Muscle layer of duodenum (tissue), 2 donors: ENCODE measurements around the gene RGSL1.

Source experiments
- H3K27ac ChIP-seq: one replicate; pipeline ENCODE4 v1.7.0; 2013; ENCODE audit warnings: mild to moderate bottlenecking, low read length
- H3K27me3 ChIP-seq: one replicate; pipeline ENCODE4 v1.7.0; 2013; ENCODE audit warnings: low read depth, mild to moderate bottlenecking, control low read depth, low read length
- H3K36me3 ChIP-seq, 2 donors: one replicate each; pipeline ENCODE4 v1.7.0; 2013; ENCODE audit warnings: low read length in 2 of 2, control low read depth in 1 of 2, mild to moderate bottlenecking in 1 of 2; ENCODE audit not compliant: insufficient read depth in 2 of 2, control insufficient read depth in 1 of 2
- H3K4me1 ChIP-seq, 2 donors: one replicate each; pipeline ENCODE4 v1.7.0; 2013; ENCODE audit warnings: low read length in 2 of 2, mild to moderate bottlenecking in 2 of 2, control low read depth in 1 of 2, moderate library complexity in 1 of 2; ENCODE audit not compliant: insufficient read depth in 2 of 2, control insufficient read depth in 1 of 2
- H3K4me3 ChIP-seq, 2 donors: one replicate each; pipeline ENCODE4 v1.7.0; 2013; ENCODE audit warnings: low read length in 2 of 2, low read depth in 1 of 2, mild to moderate bottlenecking in 1 of 2
- H3K9me3 ChIP-seq, 2 donors: one replicate each; pipeline ENCODE4 v1.7.0; 2013; ENCODE audit warnings: low read length in 2 of 2, control low read depth in 1 of 2, mild to moderate bottlenecking in 1 of 2; ENCODE audit not compliant: control insufficient read depth in 1 of 2
- donor health status: healthy.

Gene RGSL1

DNA sequence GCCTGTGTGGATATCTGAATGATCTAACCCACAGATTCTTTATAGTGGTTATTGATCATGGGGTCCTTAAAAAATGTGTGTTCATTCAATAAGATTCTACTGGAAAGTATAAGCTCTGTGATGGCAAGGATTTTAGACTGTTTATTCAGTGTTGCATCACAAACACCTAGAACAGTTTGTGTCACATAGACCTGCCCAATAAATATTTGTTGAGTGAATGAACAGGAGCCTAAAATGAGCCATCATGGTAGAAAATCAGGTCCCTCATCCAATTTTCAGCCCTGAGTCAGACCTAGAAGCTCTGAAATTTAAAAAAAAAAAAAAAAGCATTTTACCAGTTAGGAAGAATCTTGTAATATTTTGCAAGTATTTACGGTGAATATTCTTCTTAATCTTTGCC, 2.3 kb upstream of the RGSL1 start:
- no peaks in the 10 kb centered on the region for H3K9me3 ChIP-seq
- no peaks in the 10 kb centered on the region for H3K4me1 ChIP-seq
- H3K4me3 ChIP-seq = no peak overlapping the region
- H3K36me3 ChIP-seq = no peaks in the 10 kb centered on the region
- no peaks in the 10 kb centered on the region for H3K27me3 ChIP-seq
- no peak overlapping the region for H3K27ac ChIP-seq

DNA sequence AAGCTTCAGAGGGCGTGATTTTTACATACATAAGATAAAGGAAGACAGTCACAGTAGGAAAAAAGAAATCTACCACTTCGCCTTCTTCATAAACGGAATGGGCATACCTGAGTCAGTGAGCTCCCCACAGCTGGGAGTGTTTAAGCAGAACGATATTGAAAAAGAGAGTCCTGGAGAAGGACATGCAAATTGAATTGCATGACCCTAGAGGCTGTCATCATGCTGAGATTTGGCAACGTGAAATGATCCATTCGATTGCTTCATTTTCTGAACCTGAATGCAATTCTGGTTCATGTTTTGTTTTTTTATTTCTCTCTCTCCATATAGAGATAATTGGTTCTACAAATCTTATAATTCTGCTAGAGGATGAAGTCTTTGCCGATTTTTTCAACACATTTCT, 3.7 kb downstream of the RGSL1 start:
- Histone ChIP-seq H3K9me3 (no peaks in the 10 kb centered on the region), H3K4me1 (no peaks in the 10 kb centered on the region), H3K36me3 (no peaks in the 10 kb centered on the region), H3K27ac (no peak overlapping the region), H3K4me3 (no peak overlapping the region), H3K27me3 (no peaks in the 10 kb centered on the region)

DNA sequence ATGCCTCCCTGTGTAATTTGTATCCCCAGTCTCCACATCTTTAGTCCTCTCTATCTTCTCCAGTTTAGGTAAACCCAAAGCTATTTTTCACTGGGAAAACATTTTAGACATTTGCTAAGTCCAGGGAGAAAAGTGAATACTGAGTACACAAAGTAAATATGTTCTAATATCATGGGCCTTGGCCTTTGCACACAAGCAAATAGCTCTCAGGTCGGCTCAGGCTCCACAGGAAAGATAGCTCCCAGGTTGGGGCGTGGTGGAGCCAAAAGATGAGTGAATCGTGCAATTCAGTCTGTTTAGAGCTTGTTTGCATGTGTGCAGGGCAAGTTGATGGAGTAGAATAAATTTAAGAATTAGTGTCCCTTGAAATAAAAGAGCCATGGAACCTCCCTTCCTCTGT, 7.9 kb downstream of the RGSL1 start:
- no peaks in the 10 kb centered on the region for H3K4me1 ChIP-seq
- H3K36me3 ChIP-seq = no peaks in the 10 kb centered on the region
- no peak overlapping the region for H3K4me3 ChIP-seq
- no peaks in the 10 kb centered on the region for H3K9me3 ChIP-seq
- H3K27ac ChIP-seq = no peak overlapping the region
- no peaks in the 10 kb centered on the region for H3K27me3 ChIP-seq

DNA sequence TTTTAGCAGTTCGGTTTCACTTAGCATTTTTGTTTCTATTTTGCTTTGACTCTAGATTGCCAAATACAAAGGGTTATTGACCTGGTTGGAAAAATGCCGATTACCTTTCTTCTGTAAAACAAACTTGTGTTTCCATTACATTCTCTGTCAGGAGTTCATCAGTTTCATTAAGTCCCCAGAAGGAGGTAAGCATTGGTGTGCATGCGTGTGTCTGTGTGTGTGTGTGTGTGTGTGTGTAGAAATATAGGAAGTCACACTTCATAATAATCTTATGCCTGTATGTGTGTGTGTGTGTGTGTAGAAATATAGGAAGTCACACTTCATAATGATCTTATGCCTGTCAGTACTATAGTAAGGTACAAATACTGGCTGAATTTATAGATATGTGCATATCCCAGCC, 10.0 kb downstream of the RGSL1 start:
- H3K4me3 ChIP-seq = no peak overlapping the region
- no peak overlapping the region for H3K27ac ChIP-seq
- H3K9me3 ChIP-seq = no peaks in the 10 kb centered on the region

DNA sequence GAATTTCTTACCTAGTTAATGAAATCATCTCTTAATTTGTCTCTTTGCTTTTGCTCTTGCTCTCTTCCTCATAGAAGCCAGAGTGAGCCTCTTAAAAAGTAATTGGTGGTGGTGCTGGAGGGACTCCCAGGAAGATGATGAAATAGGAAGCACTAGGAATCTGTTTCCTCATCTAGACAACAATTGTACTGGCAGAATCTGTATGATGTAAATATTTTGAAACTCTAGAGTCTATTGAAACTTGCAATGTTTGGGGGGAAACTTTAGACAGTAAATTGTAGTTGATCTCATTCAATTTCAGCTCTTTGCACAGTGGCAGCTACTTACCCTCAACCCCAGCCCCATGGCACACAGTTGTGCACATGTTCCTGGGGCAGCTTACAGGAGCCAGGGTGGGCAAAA, 10.6 kb downstream of the RGSL1 start:
- Histone ChIP-seq H3K4me3 (no peak overlapping the region), H3K9me3 (no peaks in the 10 kb centered on the region), H3K27ac (no peak overlapping the region), H3K27me3 (no peaks in the 10 kb centered on the region), H3K4me1 (no peaks in the 10 kb centered on the region), H3K36me3 (no peaks in the 10 kb centered on the region)

More for the DNA sequence above, 10.0 kb downstream of the RGSL1 start:
- Histone ChIP-seq H3K27me3 (no peaks in the 10 kb centered on the region), H3K4me1 (no peaks in the 10 kb centered on the region), H3K36me3 (no peaks in the 10 kb centered on the region)

DNA sequence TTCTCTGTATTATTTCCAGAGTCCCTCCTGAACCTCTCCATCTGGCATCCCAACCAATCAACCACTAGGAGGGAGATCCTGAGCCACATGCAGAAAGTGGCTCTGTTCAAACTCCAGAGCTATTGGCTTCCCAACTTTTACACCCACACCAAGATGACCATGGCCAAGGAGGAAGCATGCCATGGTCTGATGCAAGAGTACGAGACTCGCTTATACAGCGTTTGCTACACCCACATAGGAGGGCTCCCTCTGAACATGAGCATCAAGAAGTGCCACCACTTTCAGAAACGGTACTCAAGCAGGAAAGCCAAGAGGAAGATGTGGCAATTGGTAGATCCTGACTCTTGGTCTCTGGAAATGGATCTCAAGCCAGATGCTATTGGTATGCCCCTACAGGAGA, 23.6 kb downstream of the RGSL1 start:
- Histone ChIP-seq H3K9me3 (peaks cover 4 to 8% of the 10 kb centered on the region in 2 donors), H3K27me3 (no peaks in the 10 kb centered on the region), H3K4me1 (no peaks in the 10 kb centered on the region), H3K36me3 (no peaks in the 10 kb centered on the region), H3K27ac (no peak overlapping the region), H3K4me3 (no peak overlapping the region)

DNA sequence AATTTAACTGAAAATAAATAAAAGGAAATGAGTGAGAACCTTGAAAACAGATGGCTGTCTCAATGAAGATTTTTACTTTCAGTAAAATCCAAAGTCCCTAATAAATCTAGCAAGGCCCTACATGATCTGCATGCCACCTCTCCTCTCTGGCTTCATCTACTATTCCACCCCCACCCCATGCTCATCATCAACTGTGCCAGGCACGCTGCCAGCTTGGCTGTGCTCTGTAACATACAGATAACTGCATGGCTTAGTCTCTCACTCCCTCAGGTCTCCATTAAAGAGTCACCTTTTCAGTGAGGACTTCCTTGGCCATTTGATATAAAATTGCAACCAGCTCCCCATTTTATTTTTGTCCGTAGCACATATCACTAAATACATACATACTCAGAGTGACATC, 26.7 kb downstream of the RGSL1 start:
- H3K36me3 ChIP-seq = no peaks in the 10 kb centered on the region
- H3K27ac ChIP-seq = no peak overlapping the region
- H3K9me3 ChIP-seq = peaks cover 8 to 10% of the 10 kb centered on the region in 2 donors
- H3K4me1 ChIP-seq = no peaks in the 10 kb centered on the region
- no peaks in the 10 kb centered on the region for H3K27me3 ChIP-seq
- no peak overlapping the region for H3K4me3 ChIP-seq

DNA sequence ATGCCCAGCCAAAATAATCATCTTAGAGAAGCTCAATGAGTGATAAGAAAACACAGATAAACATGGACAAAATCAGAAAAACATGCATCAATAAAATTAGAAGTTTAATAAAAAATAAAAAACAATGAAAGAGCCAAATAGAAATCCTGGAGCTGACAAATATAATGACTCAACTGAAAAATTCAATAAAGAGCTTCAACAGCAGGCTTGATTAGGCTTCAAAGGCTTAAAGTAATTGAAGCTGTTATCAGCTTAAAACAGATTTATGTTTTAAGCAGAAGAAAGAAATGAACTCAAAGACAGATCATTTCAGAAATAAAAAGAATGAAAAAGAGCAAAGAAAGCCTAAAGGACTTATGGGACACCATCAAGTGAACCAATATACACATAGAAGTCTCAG, 28.3 kb downstream of the RGSL1 start:
- H3K27ac ChIP-seq = no peak overlapping the region
- no peaks in the 10 kb centered on the region for H3K4me1 ChIP-seq
- H3K9me3 ChIP-seq = peaks cover 8 to 10% of the 10 kb centered on the region in 2 donors
- no peak overlapping the region for H3K4me3 ChIP-seq
- no peaks in the 10 kb centered on the region for H3K27me3 ChIP-seq
- no peaks in the 10 kb centered on the region for H3K36me3 ChIP-seq

DNA sequence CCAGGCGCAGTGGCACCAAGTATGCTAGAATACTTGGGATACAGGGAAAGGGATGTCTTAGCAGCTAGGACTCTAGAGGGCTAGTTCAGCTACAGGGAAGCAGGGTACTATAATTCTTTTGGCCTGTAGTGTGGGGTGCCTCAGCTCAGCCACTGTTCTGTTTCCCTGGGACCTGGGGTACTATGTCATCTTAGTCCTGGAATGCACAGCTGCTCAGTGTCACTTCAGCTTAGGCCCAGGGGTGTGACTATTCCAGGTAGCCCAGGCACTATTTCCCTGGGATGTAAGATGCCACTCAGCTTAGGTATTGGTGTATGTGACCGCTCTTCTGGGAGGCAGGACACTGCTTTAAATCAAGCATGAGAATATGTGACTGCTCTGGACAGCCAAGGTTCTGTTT, 34.1 kb downstream of the RGSL1 start:
- no peaks in the 10 kb centered on the region for H3K27me3 ChIP-seq
- no peaks in the 10 kb centered on the region for H3K36me3 ChIP-seq
- H3K4me3 ChIP-seq = no peak overlapping the region
- H3K27ac ChIP-seq = no peak overlapping the region
- H3K9me3 ChIP-seq = peaks cover 0 to under 1% of the 10 kb centered on the region in 2 donors
- no peaks in the 10 kb centered on the region for H3K4me1 ChIP-seq

DNA sequence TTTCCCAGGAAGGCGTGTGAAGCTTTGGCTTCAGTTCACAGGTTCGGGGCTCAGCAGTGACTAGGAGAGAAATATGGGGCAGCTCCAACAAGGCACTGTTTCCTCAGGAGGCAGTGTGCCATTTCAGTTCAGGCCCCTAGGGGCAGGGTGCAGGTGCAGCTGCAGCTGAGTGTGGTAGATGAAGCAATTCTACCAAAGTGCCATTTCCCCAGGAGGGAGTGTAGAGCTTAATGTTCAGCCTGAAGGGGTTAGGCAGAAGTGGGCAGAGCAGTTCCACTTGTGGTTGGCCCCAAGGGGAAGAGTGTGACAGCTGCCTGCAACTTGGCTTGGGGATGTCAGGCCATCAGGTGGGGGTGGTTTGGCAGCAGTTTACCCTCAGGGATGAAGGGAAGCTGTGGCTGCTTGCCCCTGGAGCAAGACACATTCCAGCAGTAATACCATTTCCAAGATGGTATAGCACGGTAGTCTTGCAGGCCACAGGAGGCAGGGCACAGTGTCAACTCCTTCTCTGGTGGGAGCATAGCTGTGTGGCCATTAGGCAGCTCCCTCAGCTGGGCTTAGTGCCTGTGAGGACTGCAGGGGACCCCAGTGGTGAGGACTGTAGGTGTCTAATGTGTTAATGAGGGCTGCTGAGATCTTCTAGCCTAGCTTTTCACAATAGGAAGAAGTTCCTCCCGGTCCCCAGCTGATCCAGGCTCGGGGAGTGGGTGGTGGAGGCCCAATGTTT, 34.7 kb downstream of the RGSL1 start:
- Histone ChIP-seq H3K36me3 (no peaks in the 10 kb centered on the region), H3K27ac (no peak overlapping the region), H3K4me3 (no peak overlapping the region), H3K9me3 (no peaks in the 10 kb centered on the region), H3K4me1 (no peaks in the 10 kb centered on the region), H3K27me3 (no peaks in the 10 kb centered on the region)

DNA sequence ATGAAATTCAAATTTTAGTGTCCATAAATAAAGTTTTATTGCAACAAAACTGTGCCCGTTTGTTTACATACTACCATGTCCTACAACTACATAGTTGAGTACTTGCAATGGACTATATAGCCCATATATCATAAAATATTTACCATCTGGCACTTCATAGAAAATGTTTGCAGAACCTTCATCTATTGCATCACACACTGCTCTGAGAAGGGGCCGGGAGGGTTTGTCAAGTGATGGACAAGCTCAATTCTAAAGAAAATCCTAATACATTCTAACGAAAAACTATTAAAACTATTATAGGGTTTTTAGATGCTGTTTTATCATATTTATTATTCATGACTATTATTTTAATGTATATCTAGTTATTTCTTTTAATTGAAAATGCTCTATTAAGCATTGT, 35.9 kb downstream of the RGSL1 start:
- H3K4me1 ChIP-seq = no peaks in the 10 kb centered on the region
- H3K9me3 ChIP-seq = no peaks in the 10 kb centered on the region
- no peak overlapping the region for H3K4me3 ChIP-seq

DNA sequence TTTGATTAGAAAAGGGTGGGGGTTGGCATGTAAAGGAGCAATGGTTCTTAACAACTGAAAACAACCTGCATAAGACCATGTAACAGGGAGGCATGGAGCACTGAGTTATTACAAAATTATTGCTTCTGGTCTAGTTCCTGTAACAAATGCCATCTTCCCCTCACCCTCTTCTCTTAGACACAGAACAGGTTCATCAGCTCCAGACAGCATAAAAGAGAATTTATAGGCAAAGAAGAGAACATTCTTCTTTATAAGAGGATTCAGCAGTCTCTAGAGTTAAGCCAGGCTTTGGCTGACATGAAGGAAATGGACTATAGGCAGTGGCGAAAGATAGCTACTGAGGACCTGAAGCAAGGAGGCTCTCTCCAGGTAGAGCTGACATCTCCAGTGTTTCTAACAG, 38.9 kb downstream of the RGSL1 start:
- Histone ChIP-seq H3K4me3 (no peak overlapping the region), H3K9me3 (no peaks in the 10 kb centered on the region), H3K36me3 (no peaks in the 10 kb centered on the region), H3K27me3 (no peaks in the 10 kb centered on the region), H3K4me1 (no peaks in the 10 kb centered on the region), H3K27ac (no peak overlapping the region)

More for the DNA sequence above, 35.9 kb downstream of the RGSL1 start:
- Histone ChIP-seq H3K36me3 (no peaks in the 10 kb centered on the region), H3K27ac (no peak overlapping the region), H3K27me3 (no peaks in the 10 kb centered on the region)
